NCI-H128 (cell line): Measurements from ENCODE around the gene TAF6.
A peak's percentile ranks its signal among the peaks of the same experiment; 100 is the strongest.

Experiments used
- DNase-seq: peaks from one replicate; lab custom pipeline; 2025; ENCODE audit not compliant: unreplicated experiment; lab: John Stamatoyannopoulos, UW

TAF6 gene

GRCh38 chr7:100124301-100125230 is 5.4 kb upstream of the TAF6 start:
- no peak for DNase-seq

- no peak for DNase-seq
Observed at GRCh38 chr7:100122568-100122967, 3.4 kb upstream of the TAF6 start.

- no peak for DNase-seq
Observed at GRCh38 chr7:100122067-100122466, 2.9 kb upstream of the TAF6 start.

- DNase-seq = no peak
Observed at GRCh38 chr7:100120733-100121036, 1.5 kb upstream of the TAF6 start.

GRCh38 chr7:100119970-100120732 is 993 bp upstream of the TAF6 start:
- DNase-seq = no peak

DNA sequence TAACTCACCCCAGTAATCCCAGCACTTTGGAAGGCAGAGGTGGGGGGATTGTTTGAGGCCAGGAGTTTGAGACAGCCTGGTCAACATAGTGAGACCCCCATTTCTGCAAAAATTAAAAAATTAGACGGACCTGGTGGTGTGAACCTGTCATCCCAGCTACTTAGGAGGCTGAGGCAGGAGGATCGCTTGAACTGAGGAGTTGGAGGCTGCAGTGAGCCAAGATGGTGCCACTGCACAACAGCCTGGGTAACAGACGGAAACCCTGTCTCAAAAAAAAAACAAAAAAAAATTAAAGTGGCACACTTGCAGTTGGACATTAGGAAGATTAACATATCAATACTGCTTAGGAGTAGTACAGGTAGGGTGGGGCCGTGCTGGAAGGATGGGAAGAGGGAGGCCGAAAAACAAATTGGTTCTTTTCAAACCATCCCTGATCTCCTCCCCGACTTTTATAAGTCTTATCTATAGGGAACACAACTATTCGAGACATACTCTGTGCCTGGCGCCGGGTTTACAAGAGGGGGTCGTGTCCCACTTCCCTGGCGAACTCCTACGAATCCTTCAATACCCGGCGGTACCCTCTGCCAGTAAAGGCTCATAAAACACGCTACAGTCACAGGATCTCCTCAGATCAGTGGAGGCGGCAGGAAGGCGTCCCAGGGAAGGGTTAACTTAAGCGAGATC is 628 bp downstream of the TAF6 start:
- no peak for DNase-seq

DNA sequence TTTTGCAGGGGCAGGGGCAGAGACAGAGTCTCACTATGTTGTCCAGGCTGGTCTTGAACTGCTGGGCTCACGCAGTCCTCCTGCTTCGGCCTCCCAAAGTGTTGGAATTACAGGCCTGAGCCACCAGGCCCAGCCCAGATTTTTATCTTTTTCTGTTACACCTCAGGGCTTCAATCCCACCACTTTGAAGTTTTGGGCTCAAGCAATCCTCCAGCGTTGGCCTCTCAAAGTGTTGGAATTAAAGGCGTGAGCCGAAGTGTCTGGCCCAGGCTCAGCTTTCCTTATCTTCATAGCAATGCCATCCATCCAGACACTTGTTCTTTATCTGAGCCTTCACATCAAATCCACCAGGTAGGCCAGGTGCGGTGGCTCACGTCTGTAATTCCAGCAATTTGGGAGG is 4.1 kb downstream of the TAF6 start:
- no peak for DNase-seq

DNA sequence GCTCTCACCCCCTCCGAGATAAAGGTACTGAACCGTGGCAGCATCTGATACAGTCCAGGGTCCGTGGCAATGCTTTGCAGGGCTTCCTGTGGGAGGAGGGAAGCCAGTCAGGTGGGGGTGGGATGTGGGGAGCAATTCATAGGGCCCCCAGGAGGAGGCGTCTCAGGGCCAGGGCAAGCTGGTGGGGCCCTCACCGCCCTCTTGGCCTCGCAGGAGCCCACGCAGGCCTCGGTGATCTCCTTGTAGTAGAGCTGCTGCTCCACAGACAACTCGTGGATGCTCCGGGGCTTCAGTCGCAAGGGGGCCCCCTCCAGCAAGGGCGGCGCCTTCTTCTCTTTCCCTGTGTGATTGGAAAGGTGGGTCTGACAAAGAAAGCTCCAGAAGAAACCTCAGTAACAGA is 7.2 kb downstream of the TAF6 start:
- no peak for DNase-seq

DNA sequence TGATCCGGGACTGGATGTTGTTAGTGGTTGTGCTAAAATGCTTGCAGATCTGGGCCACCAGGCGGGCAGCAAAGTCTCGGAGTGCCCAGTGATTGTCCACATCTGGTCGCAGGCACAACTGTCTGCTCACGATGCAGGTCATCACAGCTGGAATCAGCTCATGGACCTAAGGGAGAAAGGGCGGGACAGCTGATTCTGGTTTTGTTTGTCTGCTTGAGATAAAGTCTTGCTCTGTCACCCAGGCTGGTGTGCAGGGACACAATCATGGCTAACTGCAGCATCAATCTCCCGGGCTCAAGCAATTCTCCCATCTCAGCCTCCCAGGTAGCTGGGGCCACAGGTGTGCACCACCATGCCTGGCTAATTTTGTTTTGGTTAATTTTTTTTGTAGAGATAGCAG is 8.0 kb downstream of the TAF6 start:
- DNase-seq = no peak

GRCh38 chr7:100109521-100110163 is 9.5 kb downstream of the TAF6 start:
- no peak for DNase-seq

DNA sequence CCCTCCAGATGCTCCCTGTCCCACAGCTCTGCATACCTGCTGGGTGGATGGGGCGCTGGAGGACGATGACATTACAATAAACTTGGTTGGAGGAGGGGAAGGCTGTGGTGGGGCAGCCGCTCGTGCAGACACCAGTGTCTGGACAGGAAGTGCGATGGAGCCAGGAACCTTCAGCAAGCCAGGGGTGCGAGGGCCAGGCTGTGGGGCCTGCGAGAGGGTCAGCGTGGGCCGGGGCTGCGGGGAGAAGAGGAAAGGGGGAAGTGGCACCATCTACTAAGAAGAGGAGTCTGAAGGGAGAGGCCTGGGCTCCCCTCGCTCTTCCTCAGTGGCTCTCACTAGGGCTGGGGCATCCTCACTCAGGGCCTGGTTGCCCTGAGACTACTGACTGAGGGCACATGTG is 11.3 kb downstream of the TAF6 start:
- DNase-seq = no peak

DNA sequence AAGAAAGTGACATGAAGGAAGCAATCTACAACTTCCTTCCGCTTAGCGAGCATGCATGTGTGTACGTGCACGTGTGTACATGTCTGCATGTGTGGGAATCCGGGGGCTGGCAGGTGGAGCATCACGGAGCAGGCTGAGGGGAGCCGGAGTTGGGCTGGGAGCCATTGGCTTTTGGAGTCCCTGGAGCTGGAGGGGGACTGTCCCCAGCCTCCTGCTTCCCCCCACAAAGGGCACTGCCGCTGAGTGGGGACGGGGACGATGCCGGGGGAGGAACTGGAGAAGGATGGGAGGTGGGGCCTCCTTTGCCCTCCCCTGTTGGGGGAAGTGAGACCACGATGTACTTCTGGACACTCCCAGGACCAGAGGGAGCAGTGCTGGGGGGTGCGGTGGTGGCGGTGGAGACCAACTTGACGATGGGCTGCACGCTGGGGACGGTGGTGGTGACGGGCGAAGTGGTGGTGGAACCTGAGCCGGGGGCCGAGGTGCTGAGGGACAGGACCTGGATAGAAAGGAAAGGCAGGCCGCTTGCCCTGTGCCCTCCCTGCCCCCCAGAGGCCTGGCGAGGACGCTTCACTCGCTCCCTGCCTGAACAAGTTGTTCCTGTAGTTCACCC is 11.9 kb downstream of the TAF6 start:
- DNase-seq = no peak

- no peak for DNase-seq
Observed at GRCh38 chr7:100106633-100107032, 12.5 kb downstream of the TAF6 start.

- no peak for DNase-seq
Observed at GRCh38 chr7:100105534-100105933, 13.6 kb downstream of the TAF6 start.

DNA sequence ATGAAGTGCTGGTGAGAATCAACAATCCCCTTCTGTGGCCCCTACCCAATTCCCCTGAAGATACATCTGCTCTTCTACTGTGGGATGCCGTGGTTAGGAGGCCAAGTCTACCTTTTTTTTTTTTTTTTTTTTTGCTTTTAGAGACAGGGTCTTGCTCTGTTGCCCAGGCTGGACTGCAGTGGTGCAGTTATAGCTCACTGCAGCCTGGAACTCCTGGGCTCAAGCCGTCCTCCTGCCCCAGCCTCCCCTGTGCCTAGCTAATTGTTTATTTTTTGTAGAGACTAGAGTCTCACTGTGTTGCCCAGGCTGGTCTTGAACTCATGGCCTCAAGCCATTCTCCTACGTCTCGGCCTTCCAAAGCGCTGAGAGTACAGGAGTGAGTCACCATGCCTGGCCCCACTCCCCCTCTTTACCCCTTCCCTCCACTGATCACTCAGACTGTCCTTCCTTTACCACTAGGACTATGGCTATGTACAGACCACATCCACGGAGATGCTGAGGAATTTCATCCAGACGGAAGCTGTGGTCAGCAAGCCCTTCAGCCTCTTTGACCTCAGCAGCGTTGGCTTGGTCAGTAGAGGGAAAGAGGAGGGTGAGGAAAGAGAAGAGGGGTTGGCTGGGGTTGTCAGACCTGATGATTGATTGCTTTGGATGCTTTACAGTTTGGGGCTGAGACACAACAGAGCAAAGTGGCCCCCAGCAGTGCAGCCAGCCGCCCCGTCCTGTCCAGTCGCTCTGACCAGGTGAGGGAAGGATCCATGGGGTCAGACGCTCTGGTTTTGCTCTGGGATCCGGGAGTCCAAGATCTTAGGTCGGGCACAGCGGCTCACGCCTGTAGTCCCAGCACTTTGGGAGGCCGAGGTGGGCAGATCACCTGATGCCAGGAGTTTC is 16.0 kb downstream of the TAF6 start:
- no peak for DNase-seq

DNA sequence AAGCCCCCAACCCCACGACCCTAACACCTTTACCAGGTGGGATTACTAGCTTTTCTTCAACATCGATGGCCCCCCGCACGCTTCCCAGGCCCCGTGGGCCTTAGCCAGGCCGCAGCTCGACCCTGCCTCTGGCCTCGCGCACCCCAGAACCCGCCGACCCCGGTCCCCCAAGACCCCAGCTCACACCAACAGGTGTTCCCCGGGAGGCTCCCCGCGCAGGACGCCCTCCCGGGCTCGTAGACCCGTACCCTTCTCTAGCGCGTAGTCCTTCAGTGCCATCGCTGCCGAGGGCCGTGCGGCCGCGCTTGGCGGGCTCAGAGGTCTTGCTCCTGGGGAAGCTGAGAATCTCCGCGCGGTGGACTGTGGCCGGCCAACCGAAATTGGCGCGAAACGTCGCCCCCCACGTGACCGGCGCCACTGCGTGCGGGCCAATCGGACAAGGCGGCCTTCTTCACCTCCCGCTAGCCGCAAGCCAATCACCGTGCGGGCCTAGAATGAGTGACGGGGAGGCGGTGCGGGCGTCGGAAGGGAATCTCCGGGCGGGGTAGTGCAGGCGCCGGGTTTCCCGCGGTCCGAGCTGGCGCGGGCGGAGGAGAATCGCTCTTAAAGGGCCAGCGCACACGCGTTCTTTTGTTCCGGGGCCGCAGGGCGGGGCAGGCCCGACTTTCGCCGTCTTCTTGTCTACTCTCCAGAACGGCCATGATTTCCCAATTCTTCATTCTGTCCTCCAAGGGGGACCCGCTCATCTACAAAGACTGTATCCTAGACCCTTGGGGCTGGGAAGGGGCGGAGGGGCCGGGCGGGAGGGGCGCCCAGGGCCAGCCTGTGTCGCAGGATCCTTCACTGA is 17.9 kb downstream of the TAF6 start, which contains the start of the genes AP4M1 and MCM7:
AP4M1 (plus strand) TSS at position 628 of the 847 bp plus-strand sequence; CDS start at position 700, 72 bp downstream.
MCM7 (minus strand) TSS at position 382 of the 847 bp plus-strand sequence; CDS start at position 279, 103 bp downstream.
- peak; percentile 99 for DNase-seq

DNA sequence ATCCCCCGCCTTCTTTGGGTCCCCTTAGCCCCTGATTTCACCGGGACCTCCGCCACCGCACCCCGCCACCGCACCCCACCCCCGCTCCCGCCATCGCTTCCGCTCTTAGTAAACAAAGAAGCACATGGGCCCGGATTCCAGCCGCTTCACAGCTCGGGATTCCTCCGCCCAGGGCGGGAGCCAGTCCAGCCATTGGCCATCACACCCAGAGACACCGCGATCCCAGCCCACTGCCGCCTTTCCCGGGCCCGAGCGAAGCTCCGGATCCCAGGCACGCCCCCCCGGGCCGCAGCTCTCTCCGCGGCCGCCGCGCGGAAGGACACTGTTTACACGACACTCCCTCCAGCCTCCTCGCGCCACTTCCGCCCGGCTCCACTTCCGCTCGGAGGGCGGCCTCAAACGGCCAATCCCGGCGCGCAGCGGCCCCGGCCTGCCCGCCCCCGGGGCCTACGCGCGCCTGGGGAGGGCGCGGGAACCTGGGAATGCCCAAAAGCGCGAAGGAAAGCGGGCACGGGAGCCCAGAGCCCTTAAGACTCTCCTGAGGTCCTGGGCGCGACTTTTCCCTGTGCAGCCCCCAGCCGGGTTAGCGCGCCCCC is 18.6 kb downstream of the TAF6 start:
- DNase-seq = peak; percentile 89

DNA sequence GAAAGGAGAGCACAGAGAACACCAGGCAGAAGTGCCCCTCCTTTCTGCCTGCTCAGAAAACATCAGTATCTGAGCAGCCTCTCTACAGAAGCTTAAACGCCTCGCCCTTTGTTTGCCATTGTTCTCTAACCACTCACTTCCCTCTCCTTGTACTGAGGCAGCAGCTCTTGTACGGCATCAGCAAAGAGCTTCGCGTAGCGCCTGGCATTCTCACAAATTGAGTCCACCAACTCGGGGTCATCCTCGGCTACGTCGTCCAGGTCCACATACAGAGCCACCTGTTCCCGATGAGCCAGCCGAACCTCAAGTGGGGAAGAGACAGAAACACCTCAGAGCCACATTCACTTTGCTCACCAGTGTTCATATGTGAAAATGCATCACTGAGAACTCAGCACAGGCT is 19.7 kb downstream of the TAF6 start:
- no peak for DNase-seq
